ENCODE measurements around the gene ERRFI1.

- no peak for TF ChIP-seq GATA3 (IDR thresholded peaks at IDR 0.05; ENCODE audit: low read depth, low read length)
- no peak for TF ChIP-seq GATA2 (IDR thresholded peaks at IDR 0.05; ENCODE audit: low read depth, low read length)
These were observed 30.7 kb downstream of the ERRFI1 start for GRCh38 chr1:7995437-7995836.

Measured in SH-SY5Y (cell line).